GM12878 (cell line): ENCODE data around the gene GMDS. TPM values are rescaled to one million over a fixed set of nuclear protein-coding genes. Genes with fewer than 3 reads are reported as not detected.

Source experiments
- BCL11A ChIP-seq: IDR thresholded peaks from 2 replicates; pipeline ENCODE4 v1.6.1; 2011; ENCODE audit warnings: low read depth, low read length
- BHLHE40 ChIP-seq, 2 experiments: fragments of 450-650 bp in 1 of 2; IDR thresholded peaks; 2 replicates each; pipeline ENCODE4 v1.6.1; 2011 to 2017; ENCODE audit warnings: low read depth in 2 of 2, borderline replicate concordance in 1 of 2, improper control_type of control experiment in 1 of 2, low read length in 1 of 2, mild to moderate bottlenecking in 1 of 2
- BMI1 ChIP-seq: fragments of 450-650 bp; IDR thresholded peaks from 2 replicates; pipeline ENCODE4 v1.6.1; 2016; ENCODE audit warnings: mild to moderate bottlenecking, moderate library complexity, borderline replicate concordance
- CHD4 ChIP-seq: fragments of 200-600 bp; sonication (generic); IDR thresholded peaks from 2 replicates; pipeline ENCODE4 v1.6.1; 2016; ENCODE audit warnings: mild to moderate bottlenecking
- CREM ChIP-seq: IDR thresholded peaks from 2 replicates; pipeline ENCODE4 v1.6.1; 2014; ENCODE audit warnings: antibody characterized with exemption, low read depth
- EED ChIP-seq: sonication (generic); IDR thresholded peaks from 2 replicates; pipeline ENCODE4 v1.6.1; 2016; ENCODE audit warnings: antibody characterized with exemption, low read depth
- HDAC2 ChIP-seq: fragments of 200-600 bp; sonication (generic); IDR thresholded peaks from 2 replicates; pipeline ENCODE4 v1.6.1; 2017
- JUND ChIP-seq: IDR thresholded peaks from 2 replicates; pipeline ENCODE4 v1.6.1; 2012; ENCODE audit warnings: low read depth, mild to moderate bottlenecking, low read length, improper control_type of control experiment, moderate library complexity
- MYC ChIP-seq: IDR thresholded peaks from 2 replicates; pipeline ENCODE4 v1.6.1; 2011; ENCODE audit warnings: mild to moderate bottlenecking, low read length, moderate library complexity, inconsistent platforms; ENCODE audit not compliant: insufficient read depth, insufficient replicate concordance, insufficient read length, severe bottlenecking
- NFYB ChIP-seq: IDR thresholded peaks from 2 replicates; pipeline ENCODE4 v1.6.1; 2011; ENCODE audit warnings: low read depth, mild to moderate bottlenecking, low read length, improper control_type of control experiment, moderate library complexity; ENCODE audit not compliant: insufficient read depth
- PAX8 ChIP-seq: fragments of 450-650 bp; IDR thresholded peaks from 2 replicates; pipeline ENCODE4 v1.6.1; 2017; ENCODE audit warnings: mild to moderate bottlenecking, moderate library complexity
- PML ChIP-seq: IDR thresholded peaks from 2 replicates; pipeline ENCODE4 v1.6.1; 2012; ENCODE audit warnings: low read length, inconsistent platforms
- SKIL ChIP-seq: fragments of 450-650 bp; IDR thresholded peaks from 2 replicates; pipeline ENCODE4 v1.6.1; 2017; ENCODE audit warnings: mild to moderate bottlenecking, low read depth, inconsistent platforms; ENCODE audit not compliant: poor library complexity, severe bottlenecking
- SMAD5 ChIP-seq: IDR thresholded peaks from 2 replicates; pipeline ENCODE4 v1.6.1; 2016; ENCODE audit warnings: antibody characterized with exemption, low read depth
- SPI1 ChIP-seq: IDR thresholded peaks from 2 replicates; pipeline ENCODE4 v1.6.1; 2011; ENCODE audit warnings: low read depth, mild to moderate bottlenecking, low read length, moderate library complexity, borderline replicate concordance; ENCODE audit not compliant: insufficient read depth
- TCF12 ChIP-seq: IDR thresholded peaks from 2 replicates; pipeline ENCODE4 v1.6.1; 2011; ENCODE audit warnings: low read depth, mild to moderate bottlenecking, low read length
- USF2 ChIP-seq: IDR thresholded peaks from 2 replicates; pipeline ENCODE4 v1.6.1; 2011; ENCODE audit warnings: low read depth, low read length, improper control_type of control experiment, borderline replicate concordance
- ZBTB11 ChIP-seq: fragments of 450-650 bp; formaldehyde crosslinking; IDR thresholded peaks from 2 replicates; pipeline ENCODE4 v1.5.0; 2022; ENCODE audit warnings: mild to moderate bottlenecking, missing genetic modification characterization
- ZBTB33 ChIP-seq: fragments of 450-650 bp; IDR thresholded peaks from 2 replicates; pipeline ENCODE4 v1.6.1; 2017; ENCODE audit warnings: mild to moderate bottlenecking
- ZZZ3 ChIP-seq: IDR thresholded peaks from 2 replicates; pipeline ENCODE4 v1.6.1; 2011; ENCODE audit warnings: low read depth; ENCODE audit not compliant: control insufficient read depth, insufficient read length
- polyA plus RNA-seq, 11 experiments: library from polyadenylated mRNA; depleted of rRNA in 4 of 11; unstranded in 6 of 11; stranded (reverse) in 5 of 11; fragments of >200 nt; fragmentation: Nextera tagmentation in 4 of 11; fragmentation: Illumina TruSeq in 1 of 11; extraction: Ambion mirVana in 4 of 11; extraction: Trizol in 1 of 11; gene quantifications; 1 replicate in 1 of 11; 2 replicates in 10 of 11; pipeline versions ENCODE4 v1.2.1 to v1.2.3, GENCODE V29; 2011 to 2016; ENCODE audit warnings: inconsistent platforms in 2 of 11, missing spikeins in 2 of 11, low read depth in 1 of 11
- total RNA-seq, 4 experiments: library from RNA; depleted of rRNA in 3 of 4; stranded (reverse); fragments of >200 nt in 3 of 4; fragmentation: Illumina TruSeq in 1 of 4; extraction: Trizol in 1 of 4; gene quantifications; 2 replicates each; pipeline versions ENCODE4 v1.2.1 to v1.2.3, GENCODE V29; 2013 to 2021

GMDS gene
- total and polyA plus RNA-seq, 10 of the 15 experiments (the other 5 are each of a cell fraction or from before 2014, with no cell fraction given), result 0.61 to 53.8 (median 29.3) TPM

GRCh38 chr6:2081155-2082138 is 164.0 kb downstream of the GMDS start (continued):
- TF ChIP-seq SKIL (no peak), NFYB (no peak), CREM (peak; percentile 27; the same call in 1 of the 2 replicates), JUND (no peak), SPI1 (no peak), BCL11A (peak; percentile 48; the same call in 1 of the 2 replicates), MYC (no peak), ZZZ3 (no peak), PAX8 (no peak), ZBTB33 (no peak), USF2 (no peak), HDAC2 (no peak), BHLHE40 (IDR thresholded peaks at IDR 0.05; ENCODE audit: borderline replicate concordance in 1 of 2, low read depth in 2 of 2, low read length in 1 of 2) (peak; percentile 27 to 58; a peak in 3 of 4 replicates), TCF12 (no peak), EED (peak; percentile 43; the same call in 1 of the 2 replicates), CHD4 (no peak), SMAD5 (no peak), PML (no peak; the same call in 1 of the 2 replicates), ZBTB11 (no peak), BMI1 (no peak)
